PC-3 (cell line): ENCODE results near the gene EIF4E2.

Experiments used
- CTCF ChIP-seq: fragments of 300-600 bp; sonication (generic); conservative IDR thresholded peaks from 2 replicates; pipeline ENCODE4 v1.5.1; 2017; ENCODE audit warnings: antibody characterized with exemption, low read depth, mild to moderate bottlenecking, low read length
- EZH2 ChIP-seq: fragments of 300-600 bp; sonication (generic); IDR thresholded peaks from one replicate; pipeline ENCODE4 v1.6.1; 2017; ENCODE audit warnings: antibody characterized with exemption, mild to moderate bottlenecking, low read length; ENCODE audit not compliant: unreplicated experiment
- EZH2phosphoT487 ChIP-seq: fragments of 300-600 bp; sonication (generic); IDR thresholded peaks from 2 replicates; pipeline ENCODE4 v1.6.1; 2018; ENCODE audit warnings: mild to moderate bottlenecking, antibody characterized with exemption, low read length, borderline replicate concordance

- TF ChIP-seq CTCF (no peak), EZH2 (no peak), EZH2phosphoT487 (no peak)
Observed at GRCh38 chr2:232543928-232544631, 6.4 kb upstream of the EIF4E2 start.
